ENCODE measurements around the gene KIF21B.

Gene KIF21B

DNA sequence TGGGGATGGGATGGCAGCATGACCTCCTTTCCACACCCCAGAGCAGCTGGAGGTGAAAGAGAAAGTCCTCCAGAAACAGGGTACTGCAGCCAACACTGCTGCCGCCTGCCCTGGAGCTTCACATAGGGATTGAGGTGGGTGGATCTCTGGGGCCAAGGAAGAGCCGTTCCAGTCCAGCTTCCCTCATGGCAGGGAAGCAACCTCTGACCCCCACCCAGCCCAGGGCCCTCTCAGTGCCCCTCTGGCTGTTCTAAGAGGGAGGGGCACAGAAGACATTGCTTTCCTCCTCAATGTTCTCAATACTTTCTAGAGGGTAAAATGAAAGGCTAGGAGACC is 5.7 kb downstream of the KIF21B start:
- DNase-seq = no peak

DNA sequence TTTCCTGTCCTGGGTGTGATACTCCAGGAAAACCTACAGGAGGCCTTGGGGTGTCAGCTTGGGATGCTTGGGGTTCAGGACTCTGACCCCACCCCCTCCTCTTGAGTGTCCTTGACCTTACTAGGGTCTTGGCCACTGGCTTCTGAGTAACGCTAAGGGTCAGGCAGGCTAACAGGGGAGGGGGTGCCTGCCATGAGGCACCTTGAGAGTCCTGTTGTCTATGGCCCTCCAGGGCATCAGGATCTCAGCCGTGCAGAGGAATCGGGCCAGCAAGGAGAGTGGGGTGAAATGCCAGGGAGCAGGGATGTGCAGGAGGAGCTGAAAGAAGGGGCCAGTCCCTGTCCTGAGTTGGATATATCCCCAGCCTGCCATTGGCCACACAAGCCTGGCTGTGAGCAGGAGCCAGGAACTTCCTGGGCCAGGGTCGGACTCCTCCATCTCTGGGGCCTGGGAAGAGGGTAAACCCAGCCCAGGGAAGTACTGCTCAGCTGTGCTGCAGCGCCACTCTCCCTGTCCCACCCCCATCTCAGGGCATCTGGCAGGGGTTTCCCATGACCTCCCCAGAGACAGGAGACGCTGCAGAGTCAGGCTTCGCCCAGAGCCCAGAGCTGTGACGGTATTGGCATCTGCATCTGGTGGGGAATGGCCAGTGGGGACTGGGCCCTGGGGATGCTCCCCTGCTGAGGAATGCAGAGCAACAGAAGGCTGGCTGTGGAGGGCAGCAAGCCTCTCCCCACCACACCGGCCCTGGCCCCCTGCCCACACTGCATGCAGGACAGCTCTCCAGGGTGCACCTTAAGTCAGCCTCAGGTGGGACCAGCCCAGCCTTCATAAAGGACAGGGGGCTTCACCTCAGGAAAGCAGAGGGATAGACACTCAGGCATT is 6.3 kb downstream of the KIF21B start:
- DNase-seq = no peak

- DNase-seq = no peak
These were observed 7.3 kb downstream of the KIF21B start for GRCh38 chr1:201016211-201016651.

DNA sequence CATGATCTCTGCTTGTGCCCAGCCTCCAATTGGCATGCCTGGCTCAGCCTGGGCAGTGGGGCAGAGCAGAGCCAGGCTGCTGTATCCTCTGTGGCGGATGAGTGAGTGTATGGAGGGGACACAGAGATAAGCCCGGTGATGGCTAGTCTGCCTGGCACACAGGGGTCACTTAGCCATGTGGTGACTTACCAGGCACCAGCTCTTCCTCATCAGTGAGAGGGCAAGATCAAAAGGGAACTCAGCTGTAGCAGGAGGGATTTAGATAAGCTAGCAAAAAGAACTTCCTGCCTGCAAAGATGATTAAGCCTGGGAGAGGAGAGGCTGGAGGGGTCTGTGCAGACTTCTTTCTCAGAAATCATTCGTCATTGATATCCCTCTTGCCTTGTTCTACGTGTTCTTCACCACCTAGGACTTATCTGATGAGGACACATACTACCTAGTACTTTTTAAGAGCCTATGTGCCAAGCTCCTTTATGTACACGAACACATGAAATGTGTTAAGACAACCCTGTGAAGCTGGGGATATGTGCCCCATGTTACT is 7.9 kb downstream of the KIF21B start:
- DNase-seq = no peak

DNA sequence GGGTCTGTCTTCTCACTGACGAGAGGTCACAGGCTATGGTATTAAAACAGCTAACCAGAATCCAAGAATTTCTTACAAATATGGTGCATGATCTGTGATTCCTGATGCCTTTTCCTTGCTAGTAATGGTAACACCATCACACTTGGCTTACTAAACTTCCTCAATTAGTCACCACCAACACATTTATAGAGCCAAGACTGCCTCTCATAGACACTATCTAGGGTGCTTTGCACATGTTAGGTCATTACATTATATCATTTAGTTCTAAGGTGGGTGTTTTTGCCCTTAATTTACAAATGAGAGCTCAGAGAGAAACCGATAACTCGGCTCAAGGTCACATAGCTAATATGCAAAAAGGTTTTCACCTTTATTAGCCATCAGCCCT is 8.7 kb downstream of the KIF21B start:
- DNase-seq = no peak

DNA sequence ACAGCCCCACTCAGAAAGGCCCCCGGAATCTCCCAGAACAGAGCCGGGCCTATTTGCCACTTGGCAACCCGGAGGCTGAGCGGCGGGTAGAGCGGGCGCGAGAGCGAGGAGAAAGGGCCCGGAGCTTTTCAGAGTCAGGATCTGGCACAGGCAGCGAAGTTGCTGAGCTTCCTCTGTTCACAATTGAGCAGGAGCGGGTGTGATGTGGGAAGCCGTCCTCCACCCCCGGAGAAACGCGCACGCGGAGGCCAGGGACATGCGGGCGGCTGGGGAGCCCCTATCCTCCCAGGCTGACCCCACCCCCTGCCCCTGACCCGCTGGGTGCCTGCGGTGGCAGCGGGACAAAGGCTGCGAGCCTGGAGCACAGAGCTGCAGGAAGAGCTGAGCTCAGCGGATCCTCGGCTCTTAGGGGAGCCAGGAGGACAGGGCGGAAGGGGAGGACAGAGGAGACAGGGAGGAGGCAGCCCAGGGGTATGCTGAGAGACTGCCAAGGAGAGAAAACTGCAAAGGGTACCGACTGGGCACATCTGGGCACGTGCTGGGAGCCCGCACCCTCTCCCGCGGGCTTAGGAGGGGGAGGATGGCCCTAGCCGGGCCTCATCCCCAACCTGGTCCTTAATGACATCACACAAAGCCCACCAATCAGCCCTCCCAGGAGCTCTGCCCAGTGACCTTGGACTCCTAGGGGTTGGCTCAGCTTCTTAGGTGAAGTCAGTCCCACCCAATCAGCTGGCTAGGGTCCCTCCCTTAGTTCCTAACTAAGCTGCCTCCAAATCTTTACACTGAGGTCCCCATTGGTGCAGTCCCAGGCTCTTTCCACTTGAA is 9.3 kb downstream of the KIF21B start:
- no peak for DNase-seq

DNA sequence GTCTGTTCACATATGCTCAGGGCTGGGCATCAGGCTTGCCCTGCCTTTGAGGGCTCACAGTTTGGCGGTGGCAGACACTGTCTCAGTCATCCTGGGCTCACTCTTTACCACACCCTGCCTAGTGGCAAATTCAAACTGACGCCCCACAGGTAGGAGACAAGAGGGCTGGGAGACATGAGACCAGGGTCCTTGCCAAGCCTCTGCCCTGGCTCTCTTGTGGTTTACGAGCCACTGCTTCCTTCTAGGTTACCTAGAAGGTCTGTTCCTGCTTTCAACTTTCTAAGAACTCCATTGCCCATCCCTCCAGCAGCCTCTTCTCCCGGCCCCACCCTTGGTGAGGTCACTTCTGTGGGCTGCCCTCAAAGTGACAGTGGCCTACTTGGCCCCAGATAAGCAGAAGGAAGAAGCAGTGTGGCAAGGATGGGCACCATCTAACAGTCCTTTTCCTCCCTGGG is 10.5 kb downstream of the KIF21B start:
- DNase-seq = no peak

GRCh38 chr1:201011616-201012015 is 11.9 kb downstream of the KIF21B start:
- DNase-seq = no peak

DNA sequence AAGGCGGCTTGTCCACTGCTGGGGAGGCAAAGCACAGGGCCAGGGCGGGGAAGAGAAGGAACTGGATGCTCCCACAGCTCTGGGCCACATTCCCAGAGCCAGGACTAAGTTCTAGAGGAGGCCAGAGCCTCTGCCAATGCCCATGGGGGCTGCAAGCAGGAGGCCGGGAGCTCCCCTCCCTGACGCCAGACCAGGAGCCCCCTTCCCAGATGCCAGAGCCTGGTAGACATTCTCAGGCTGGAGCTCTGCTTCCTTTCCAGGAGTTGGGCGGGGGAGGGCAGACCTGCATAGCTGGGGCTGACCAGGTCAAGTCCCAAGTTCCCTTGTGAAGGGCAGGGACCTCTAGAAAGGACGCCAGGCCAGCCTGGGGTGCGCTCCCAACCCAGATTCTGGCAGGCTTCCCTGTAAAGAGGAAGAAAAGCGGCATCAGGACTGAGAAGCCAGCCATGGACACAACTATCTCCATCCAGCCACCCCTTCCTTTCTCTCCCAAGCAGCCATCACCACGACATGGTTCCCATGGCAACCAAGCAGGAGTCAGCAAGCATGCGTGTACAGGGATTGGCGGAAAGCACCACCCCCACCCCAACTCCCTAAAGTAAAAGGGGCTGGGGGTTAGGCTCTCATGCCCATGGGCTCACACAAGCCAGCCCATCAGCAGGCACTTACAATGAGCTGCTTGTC is 13.4 kb downstream of the KIF21B start:
- no peak for DNase-seq

- no peak for DNase-seq
These were observed 14.7 kb downstream of the KIF21B start for GRCh38 chr1:201008666-201009360.

DNA sequence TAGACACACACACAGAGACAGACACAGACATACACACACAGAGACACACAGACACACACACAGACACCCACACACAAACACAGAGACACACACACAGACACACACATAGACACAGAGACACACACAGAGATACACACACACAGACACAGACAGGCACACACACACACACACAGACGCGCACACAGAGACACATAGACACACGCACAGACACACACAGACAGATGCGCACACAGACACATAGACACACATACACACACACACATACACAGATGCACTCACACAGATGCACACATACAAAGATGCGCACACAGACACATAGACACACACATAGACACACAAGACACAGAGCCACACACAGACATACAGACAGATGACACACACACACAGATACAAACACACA is 16.0 kb downstream of the KIF21B start:
- DNase-seq = no peak

- no peak for DNase-seq
These were observed 17.1 kb downstream of the KIF21B start for GRCh38 chr1:201006450-201006849.

DNA sequence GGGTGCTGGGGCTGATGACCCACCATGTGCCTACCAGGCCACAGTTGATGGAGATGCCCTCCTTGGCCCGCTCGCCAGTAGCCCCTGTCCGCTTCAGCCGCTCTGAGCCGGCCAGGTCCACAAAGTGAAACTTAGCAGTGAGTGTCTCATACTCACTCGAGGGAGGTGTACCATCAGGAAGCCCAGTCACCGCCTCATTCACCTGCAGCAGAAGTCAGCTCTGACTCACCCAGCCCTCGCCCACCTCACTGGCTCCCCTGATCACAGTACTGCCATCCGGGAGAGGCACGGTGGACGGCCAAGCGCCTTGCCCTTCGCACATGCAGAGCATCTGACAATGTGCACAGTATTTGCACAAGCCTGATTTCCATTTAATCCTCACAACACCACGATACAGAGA is 18.8 kb downstream of the KIF21B start:
- DNase-seq = no peak

DNA sequence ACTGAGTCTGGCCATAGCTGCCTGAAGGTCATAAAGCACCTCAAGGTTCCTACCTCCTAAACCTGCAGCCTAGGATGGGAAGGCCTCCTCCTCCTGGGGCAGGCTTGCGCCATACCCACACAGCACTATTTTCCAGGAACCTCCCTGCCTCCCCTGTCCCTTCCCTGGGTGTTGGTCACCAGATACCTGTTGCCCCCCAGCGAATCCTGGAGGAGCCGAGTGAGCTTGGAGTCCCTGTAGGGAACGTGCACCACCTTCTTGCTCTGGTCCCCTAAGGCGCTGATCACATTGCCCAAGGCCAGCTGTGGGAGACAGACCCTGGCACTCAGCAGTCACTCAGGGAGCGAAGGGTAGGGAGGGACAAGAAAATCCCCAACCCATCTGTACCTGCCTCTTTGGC is 19.4 kb downstream of the KIF21B start:
- no peak for DNase-seq

DNA sequence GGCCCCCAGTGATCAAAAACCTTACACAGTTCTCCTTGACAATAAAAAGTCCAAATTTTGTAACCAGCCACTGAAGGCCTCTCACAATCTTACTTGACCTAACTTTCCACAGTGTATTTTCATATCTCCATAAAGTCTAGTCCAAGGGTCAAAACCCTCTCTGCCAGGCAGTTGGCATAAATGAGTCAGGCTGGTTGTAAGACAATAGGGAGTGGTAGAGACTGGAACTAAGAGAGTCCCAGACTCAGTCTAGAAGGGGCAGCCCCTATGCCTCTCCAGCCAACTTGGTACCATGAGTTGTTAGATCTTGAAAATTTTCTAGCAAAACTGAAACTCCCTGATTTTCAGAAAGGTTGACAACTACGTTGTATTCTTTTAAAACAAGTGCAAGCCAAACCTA is 21.0 kb downstream of the KIF21B start:
- no peak for DNase-seq

- DNase-seq = no peak
These were observed 21.6 kb downstream of the KIF21B start for GRCh38 chr1:201001962-201002361.

DNA sequence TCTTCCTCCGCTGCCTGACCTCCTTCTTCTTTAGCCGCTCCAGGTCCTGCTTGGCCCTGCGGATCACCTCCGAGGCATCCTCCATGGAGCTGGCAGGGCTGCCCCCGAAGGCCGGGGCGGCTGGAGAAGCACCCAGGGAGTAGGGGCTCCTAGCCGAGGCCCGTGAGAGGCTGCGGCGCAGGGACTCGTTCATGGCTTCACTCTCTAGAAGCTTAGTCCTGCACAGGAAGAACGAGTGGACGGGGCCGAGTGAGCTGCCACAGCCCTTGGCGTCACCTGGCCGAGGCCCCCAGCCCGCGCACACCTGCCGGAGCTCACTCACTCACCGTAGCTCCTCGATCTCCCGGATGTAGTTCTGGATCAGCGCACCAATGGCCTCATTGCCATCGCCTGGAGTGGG is 23.1 kb downstream of the KIF21B start:
- DNase-seq = no peak

DNA sequence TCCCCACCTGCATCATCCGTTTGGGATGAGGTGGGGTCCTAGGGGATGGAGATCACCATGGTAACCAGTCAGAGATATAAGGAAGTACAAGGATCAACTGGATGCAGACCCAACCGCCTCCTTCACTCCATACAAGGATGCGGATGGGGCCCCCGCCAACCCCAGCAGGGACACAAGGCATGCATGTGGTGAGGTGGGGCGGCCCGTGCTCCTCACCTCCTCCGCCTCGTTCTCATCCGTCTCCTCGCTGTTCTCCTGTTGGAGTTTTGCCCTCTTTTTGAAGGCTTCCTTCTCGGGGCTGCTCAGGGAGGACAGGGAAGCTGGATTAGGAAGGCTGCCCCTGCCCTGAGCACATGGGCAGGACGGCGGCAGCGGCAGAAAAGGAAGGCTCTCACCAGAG is 23.8 kb downstream of the KIF21B start:
- no peak for DNase-seq

- no peak for DNase-seq
These were observed 25.2 kb downstream of the KIF21B start for GRCh38 chr1:200998323-200998722.

DNA sequence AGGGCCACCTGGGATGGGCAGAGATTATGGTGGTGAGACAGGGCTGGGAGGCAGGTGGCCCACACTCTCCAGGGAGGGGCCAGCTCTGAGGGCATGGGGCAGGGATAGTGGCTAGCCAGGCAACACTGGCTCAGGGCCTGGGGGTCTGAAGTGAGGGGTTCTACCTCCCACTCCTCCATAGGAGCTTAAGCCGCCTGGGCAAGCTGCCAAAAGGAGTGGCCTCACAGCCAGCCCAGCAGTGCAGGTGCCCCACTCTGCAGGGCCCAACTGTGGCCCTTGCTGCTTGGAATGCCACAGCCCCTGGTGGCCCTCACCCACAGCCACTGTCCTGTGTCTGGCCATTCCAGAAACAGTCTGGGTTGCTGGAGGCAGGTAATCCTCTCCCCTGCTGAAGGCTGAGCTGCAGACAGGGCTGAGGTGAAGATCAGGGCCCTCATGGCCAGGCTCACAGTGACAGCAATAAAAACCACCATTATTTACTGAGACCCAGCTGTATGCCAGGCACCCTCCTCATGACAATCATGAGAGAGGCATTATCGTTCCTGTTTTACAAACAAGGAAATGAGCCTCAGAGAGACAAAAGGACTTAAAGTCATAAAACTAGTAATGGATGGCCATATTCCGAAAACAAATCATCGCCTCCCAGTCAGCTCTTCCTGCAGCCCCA is 31.0 kb downstream of the KIF21B start:
- DNase-seq = no peak

GRCh38 chr1:200991097-200991614 is 32.4 kb downstream of the KIF21B start:
- DNase-seq = no peak

- DNase-seq = no peak
These were observed 33.4 kb downstream of the KIF21B start for GRCh38 chr1:200990114-200990513.
